Measurements from ENCODE around the gene MAPK8IP1.

The MAPK8IP1 gene

GRCh38 chr11:45947885-45948284 lies 62.4 kb downstream of the MAPK8IP1 start:
- H3K27ac ChIP-seq (replicated peaks) = no peak overlapping the region
- no peak for TF ChIP-seq REST (IDR thresholded peaks at IDR 0.05; ENCODE audit: insufficient replicate concordance, low read depth)
- no peak for TF ChIP-seq POLR2AphosphoS5 (IDR thresholded peaks at IDR 0.05; ENCODE audit: low read depth)
- TF ChIP-seq SPI1 (IDR thresholded peaks at IDR 0.05; ENCODE audit: borderline replicate concordance, low read depth) = no peak
- no peak for TF ChIP-seq CTCF (IDR thresholded peaks at IDR 0.05; ENCODE audit: insufficient read depth, low read length)
- TF ChIP-seq GABPA (IDR thresholded peaks at IDR 0.05; ENCODE audit: low read depth) = no peak
- no peaks in the 10 kb centered on the region for H3K27me3 ChIP-seq (ENCODE audit: insufficient read depth, poor library complexity, severe bottlenecking)
- no peak for DNase-seq (ENCODE audit: low read depth in 1 of 2, low spot score in 1 of 2)
- no peak overlapping the region for H3K4me3 ChIP-seq (replicated peaks; ENCODE audit: insufficient read depth, low read length)

- Histone ChIP-seq H3K4me3 (replicated peaks; ENCODE audit: insufficient read depth, low read length) (no peak overlapping the region), H3K27me3 (ENCODE audit: insufficient read depth, poor library complexity, severe bottlenecking) (no peaks in the 10 kb centered on the region), H3K27ac (replicated peaks) (no peak overlapping the region)
- no peak for DNase-seq (ENCODE audit: low read depth in 1 of 2, low spot score in 1 of 2)
- TF ChIP-seq GABPA (IDR thresholded peaks at IDR 0.05; ENCODE audit: low read depth) (no peak), CTCF (IDR thresholded peaks at IDR 0.05; ENCODE audit: insufficient read depth, low read length) (no peak), SPI1 (IDR thresholded peaks at IDR 0.05; ENCODE audit: borderline replicate concordance, low read depth) (no peak), POLR2AphosphoS5 (IDR thresholded peaks at IDR 0.05; ENCODE audit: low read depth) (no peak), REST (IDR thresholded peaks at IDR 0.05; ENCODE audit: insufficient replicate concordance, low read depth) (no peak)
Measured at GRCh38 chr11:45948356-45948755, 62.9 kb downstream of the MAPK8IP1 start.

- TF ChIP-seq GABPA (IDR thresholded peaks at IDR 0.05; ENCODE audit: low read depth) = no peak
- TF ChIP-seq REST (IDR thresholded peaks at IDR 0.05; ENCODE audit: insufficient replicate concordance, low read depth) = no peak
- no peak for TF ChIP-seq SPI1 (IDR thresholded peaks at IDR 0.05; ENCODE audit: borderline replicate concordance, low read depth)
- no peak for TF ChIP-seq POLR2AphosphoS5 (IDR thresholded peaks at IDR 0.05; ENCODE audit: low read depth)
- no peak for TF ChIP-seq CTCF (IDR thresholded peaks at IDR 0.05; ENCODE audit: insufficient read depth, low read length)
- Histone ChIP-seq H3K4me3 (replicated peaks; ENCODE audit: insufficient read depth, low read length) (no peak overlapping the region), H3K27me3 (ENCODE audit: insufficient read depth, poor library complexity, severe bottlenecking) (no peaks in the 10 kb centered on the region), H3K27ac (replicated peaks) (no peak overlapping the region)
- DNase-seq (ENCODE audit: low read depth in 1 of 2, low spot score in 1 of 2) = no peak
Measured at GRCh38 chr11:45949992-45950407, 64.5 kb downstream of the MAPK8IP1 start.

Measured in HL-60 (cell line).